Measurements from ENCODE around the gene MGMT. TPM values are rescaled to one million over a fixed set of nuclear protein-coding genes. Genes with fewer than 3 reads are reported as not detected.

The MGMT gene
- total and polyA plus RNA-seq, 2 of the 4 experiments (the other 2 are of a cell fraction) = 11.5 to 17.8 TPM

DNA sequence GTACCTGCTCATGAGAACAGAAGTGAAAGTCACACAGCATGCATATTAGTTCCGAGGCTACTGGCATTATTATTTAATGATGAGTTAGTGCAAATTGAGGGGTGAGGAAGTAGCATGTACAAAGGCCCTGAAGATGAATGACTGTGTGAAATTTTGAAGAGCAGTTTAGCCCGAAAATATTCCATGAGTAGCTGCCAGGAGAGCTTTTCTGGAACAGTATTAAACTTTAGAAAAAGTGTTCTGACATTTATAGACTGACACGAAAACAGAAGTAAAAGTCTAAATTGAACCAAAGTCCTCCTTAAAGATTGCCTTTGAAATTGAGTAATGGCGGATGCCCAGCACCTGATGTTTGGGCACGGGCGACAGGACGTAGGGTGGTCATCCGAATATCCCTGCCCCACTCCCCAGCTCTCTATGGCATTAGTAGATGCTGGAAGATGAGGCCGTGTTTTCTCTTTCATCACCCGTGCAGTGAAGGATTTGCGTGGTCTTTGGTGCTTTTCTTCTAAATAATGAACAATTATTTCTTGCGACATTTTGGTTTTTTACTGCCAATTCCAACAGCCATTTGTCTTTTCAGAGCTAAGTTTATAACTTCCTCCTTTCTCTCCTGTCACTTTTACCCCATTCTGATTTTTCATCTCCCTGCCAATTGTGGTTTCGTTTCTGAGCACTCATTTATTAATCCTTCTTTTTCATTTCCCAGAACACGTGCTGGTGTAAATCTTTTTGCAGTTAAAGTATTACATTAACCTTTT, 192.6 kb downstream of the MGMT start:
- CTCF ChIA-PET = interaction anchor here (0.7 to 1.7 kb wide), 3 partner anchors 10 to 17 kb away, joined by 3 to 5 read pairs (median 3); no protein-coding TSS in a partner anchor
- peaks cover 2% of the 10 kb centered on the region; the same call in 1 of the 2 replicates for H3K9me3 ChIP-seq (ENCODE audit: control insufficient read depth, insufficient read depth, low read length)

More for the DNA sequence above, 192.6 kb downstream of the MGMT start:
- Histone ChIP-seq H3K4me2 (ENCODE audit: low read depth, low read length) (no peak overlapping the region; the same call in 1 of the 2 replicates), H2BK15ac (ENCODE audit: low read depth, low read length) (no peak overlapping the region), H3K27me3 (ENCODE audit: control insufficient read depth, insufficient read depth, low read length) (no peaks in the 10 kb centered on the region), H3K27ac (ENCODE audit: insufficient read depth, low read length) (no peak overlapping the region), H2AK9ac (replicated peaks; ENCODE audit: low read depth, low read length, poor library complexity) (no peak overlapping the region), H4K91ac (ENCODE audit: insufficient read depth, low read depth, low read length) (no peak overlapping the region), H2AFZ (replicated peaks; ENCODE audit: low read length, poor library complexity) (no peak overlapping the region), H3K23ac (ENCODE audit: low read depth, low read length) (no peak overlapping the region), H4K5ac (ENCODE audit: low read depth, low read length) (no peak overlapping the region), H3K9me1 (ENCODE audit: insufficient read depth, low read length) (no peaks in the 10 kb centered on the region), H3K4me1 (ENCODE audit: control insufficient read depth, insufficient read depth, low read length) (no peaks in the 10 kb centered on the region; the same call in 1 of the 2 replicates), H2BK120ac (ENCODE audit: low read depth, low read length) (no peak overlapping the region), H4K20me1 (ENCODE audit: insufficient read depth, low read length) (no peaks in the 10 kb centered on the region), H3K18ac (ENCODE audit: low read depth, low read length) (no peak overlapping the region), H3K9ac (ENCODE audit: low read depth, low read length) (no peak overlapping the region), H2BK20ac (ENCODE audit: low read depth, low read length) (no peak overlapping the region), H3K4me3 (ENCODE audit: insufficient read depth, low read depth, low read length) (no peak overlapping the region), H3K14ac (replicated peaks; ENCODE audit: low read depth, low read length) (no peak overlapping the region), H2AK5ac (ENCODE audit: low read depth, low read length) (no peak overlapping the region), H2BK5ac (ENCODE audit: low read depth, low read length, poor library complexity, severe bottlenecking) (no peak overlapping the region), H4K8ac (ENCODE audit: low read depth in 2 of 2, low read length in 2 of 2) (no peak overlapping the region), H3K36me3 (ENCODE audit: control insufficient read depth, insufficient read depth, low read length) (no peaks in the 10 kb centered on the region), H3K56ac (ENCODE audit: extremely low read depth, insufficient read depth, low read length) (no peak overlapping the region), H3K4ac (ENCODE audit: low read depth, low read length) (no peak overlapping the region), H3K79me1 (ENCODE audit: low read depth in 1 of 2, low read length in 2 of 2) (no peaks in the 10 kb centered on the region)
- no peak for ATAC-seq (ENCODE audit: low read depth)
- DNase-seq = no peak
- dilution Hi-C loops (cut with HindIII; ENCODE audit: low sequenced_read_pairs, unreplicated experiment) (no loop called here), intact Hi-C loops (cut with micrococcal nuclease) (no loop called here), in situ Hi-C loops (cut with MboI; ENCODE audit: low sequenced_read_pairs) (no loop called here)
- POLR2A ChIA-PET (ENCODE audit: unreplicated experiment) = no interaction called here
- WGBS, 2 experiments (ENCODE audit: extremely low coverage in 2 of 2, insufficient read length in 1 of 2) = 0% methylated on average over 1 of the region's 14 CpGs; no CpG with 5 or more reads in 1 of the 2 experiments
- TF ChIP-seq RCOR1 (IDR thresholded peaks at IDR 0.05; ENCODE audit: insufficient replicate concordance, low read length) = no peak
- TF ChIP-seq CEBPB (IDR thresholded peaks at IDR 0.05; ENCODE audit: low read depth, low read length) = no peak
- TF ChIP-seq MAFK (IDR thresholded peaks at IDR 0.05; ENCODE audit: low read depth, low read length) = no peak
- TF ChIP-seq MXI1 (IDR thresholded peaks at IDR 0.05; ENCODE audit: borderline replicate concordance, low read depth, low read length) = no peak
- BruUV-seq (replicated peaks) = no TSS peak

Measured in IMR-90 (cell line).